ENCODE data around the gene CA5B. TPM values are rescaled to one million over a fixed set of nuclear protein-coding genes. Genes with fewer than 3 reads are reported as not detected.

Gene CA5B, protein sequence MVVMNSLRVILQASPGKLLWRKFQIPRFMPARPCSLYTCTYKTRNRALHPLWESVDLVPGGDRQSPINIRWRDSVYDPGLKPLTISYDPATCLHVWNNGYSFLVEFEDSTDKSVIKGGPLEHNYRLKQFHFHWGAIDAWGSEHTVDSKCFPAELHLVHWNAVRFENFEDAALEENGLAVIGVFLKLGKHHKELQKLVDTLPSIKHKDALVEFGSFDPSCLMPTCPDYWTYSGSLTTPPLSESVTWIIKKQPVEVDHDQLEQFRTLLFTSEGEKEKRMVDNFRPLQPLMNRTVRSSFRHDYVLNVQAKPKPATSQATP
- 10 to 100 TPM in 1 of 4 donors, 1 to 10 TPM in 3; 1.1 to 69.3 (median 4.7) TPM for total RNA-seq

DNA sequence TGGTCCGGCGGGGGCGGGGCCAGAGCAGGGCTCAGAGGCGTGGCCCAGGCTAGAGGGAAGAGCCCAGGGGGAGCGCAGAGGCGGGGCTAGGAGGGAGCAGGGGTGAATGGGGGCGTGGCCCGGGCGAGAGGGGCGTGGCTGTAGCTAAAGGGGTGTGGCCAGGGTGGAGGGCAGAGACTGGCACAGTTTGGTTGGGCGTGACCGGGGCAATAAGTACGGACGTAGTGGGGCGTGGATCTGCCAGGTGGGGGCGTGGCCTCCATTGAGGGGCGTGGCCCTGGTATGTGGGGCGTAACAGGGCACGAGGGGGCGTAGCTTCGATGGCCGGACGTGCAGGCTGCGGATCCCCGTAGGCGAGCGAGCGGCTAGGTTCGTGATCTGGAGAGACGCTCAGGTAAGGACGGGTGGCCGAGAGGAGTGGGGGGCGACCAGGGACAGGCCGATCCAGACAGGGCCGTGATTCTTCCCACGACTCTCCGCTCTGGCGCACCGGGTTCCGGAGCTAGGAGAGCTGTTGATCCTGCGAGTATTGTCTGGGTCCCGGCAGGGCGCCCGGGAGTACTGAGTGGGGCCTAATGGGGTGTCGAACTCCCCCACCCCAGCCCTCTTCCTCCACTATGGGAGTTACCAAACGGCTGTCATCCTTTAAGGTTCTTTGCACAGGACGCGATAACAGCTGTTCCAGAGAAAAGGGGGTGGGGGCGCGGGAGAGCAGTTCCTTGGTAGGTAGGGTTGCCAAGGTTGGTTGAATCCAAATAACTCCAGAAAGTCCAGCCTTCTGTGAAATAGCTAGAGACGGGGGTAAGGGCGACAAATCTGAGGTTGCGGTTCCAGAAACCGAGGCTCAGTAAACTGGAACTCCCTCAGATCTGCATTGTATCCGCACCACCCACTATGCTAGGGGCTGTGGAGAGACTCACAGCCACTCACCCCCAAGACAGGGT is at the start of gene CA5B:
TSS of gene CA5B (plus strand) at position 312 of the 944 bp plus-strand sequence. CDS start 11,754 bp downstream, outside the sequence.
- intact Hi-C loops (cut with DNase I; ENCODE audit: low total_unique reads) (loop anchor here (10.0 kb wide), 1 partner anchor 53 kb away; no protein-coding TSS in a partner anchor), in situ Hi-C loops (cut with MboI; ENCODE audit: low pct_ligation_motif_present in 1 of 4, low pct_unique_long_range_greater_than_20kb in 1 of 4, low sequenced_read_pairs in 3 of 4) (no loop called here)

DNA sequence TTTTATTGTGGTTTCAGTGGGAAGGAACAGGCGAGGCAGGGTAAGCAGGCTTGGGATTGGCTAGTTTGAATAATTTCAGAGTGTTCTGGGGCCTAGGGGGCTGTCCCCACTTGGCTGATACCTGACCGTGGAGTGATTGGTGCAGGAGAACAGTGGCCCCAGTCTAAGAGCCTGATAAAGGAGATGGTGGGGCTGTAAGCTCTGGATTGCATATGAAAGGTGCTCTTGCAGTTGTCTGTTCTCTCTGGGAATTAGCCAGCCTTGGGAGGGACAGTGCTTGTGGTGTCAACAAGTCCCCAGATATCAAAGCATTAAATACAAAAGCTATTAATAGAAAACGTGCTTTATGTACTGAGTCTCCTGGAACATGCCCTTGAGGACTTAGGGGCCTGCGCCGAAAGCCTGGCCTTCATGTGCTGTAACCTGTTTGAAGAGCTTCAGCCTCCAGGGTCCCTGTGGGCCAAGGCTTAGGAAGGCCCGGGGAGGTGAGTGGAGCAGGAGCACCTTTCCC is 43.1 kb upstream of the CA5B start:
- in situ Hi-C loops (cut with MboI; ENCODE audit: low pct_ligation_motif_present in 1 of 4, low pct_unique_long_range_greater_than_20kb in 1 of 4, low sequenced_read_pairs in 3 of 4) (loop anchor here in 2 of 4 donors (25.0 kb wide), 3 partner anchors 92 to 992 kb away; partner anchors contain the start of genes PIGA (in 1 of the 2) and ZRSR2 (in 1 of the 2)), intact Hi-C loops (cut with DNase I; ENCODE audit: low total_unique reads) (no loop called here)
- Histone ChIP-seq H3K4me3 (no peak overlapping the region), H3K9me3 (no peaks in the 10 kb centered on the region), H3K4me1 (no peaks in the 10 kb centered on the region), H3K27ac (no peak overlapping the region), H3K27me3 (no peaks in the 10 kb centered on the region), H3K36me3 (no peaks in the 10 kb centered on the region)
- 91% methylated on average over 6 of the region's 6 CpGs; no CpG with 5 or more reads in 1 of the 2 donors for WGBS, 2 donors (ENCODE audit: low coverage in 1 of 2)
- DNase-seq: no peak
- TF ChIP-seq POLR2AphosphoS5 (IDR thresholded peaks at IDR 0.05): no peak
- no peak for TF ChIP-seq POLR2A (IDR thresholded peaks at IDR 0.05)
- TF ChIP-seq EP300 (IDR thresholded peaks at IDR 0.05; ENCODE audit: low read depth): no peak
- TF ChIP-seq, protein P1, sequence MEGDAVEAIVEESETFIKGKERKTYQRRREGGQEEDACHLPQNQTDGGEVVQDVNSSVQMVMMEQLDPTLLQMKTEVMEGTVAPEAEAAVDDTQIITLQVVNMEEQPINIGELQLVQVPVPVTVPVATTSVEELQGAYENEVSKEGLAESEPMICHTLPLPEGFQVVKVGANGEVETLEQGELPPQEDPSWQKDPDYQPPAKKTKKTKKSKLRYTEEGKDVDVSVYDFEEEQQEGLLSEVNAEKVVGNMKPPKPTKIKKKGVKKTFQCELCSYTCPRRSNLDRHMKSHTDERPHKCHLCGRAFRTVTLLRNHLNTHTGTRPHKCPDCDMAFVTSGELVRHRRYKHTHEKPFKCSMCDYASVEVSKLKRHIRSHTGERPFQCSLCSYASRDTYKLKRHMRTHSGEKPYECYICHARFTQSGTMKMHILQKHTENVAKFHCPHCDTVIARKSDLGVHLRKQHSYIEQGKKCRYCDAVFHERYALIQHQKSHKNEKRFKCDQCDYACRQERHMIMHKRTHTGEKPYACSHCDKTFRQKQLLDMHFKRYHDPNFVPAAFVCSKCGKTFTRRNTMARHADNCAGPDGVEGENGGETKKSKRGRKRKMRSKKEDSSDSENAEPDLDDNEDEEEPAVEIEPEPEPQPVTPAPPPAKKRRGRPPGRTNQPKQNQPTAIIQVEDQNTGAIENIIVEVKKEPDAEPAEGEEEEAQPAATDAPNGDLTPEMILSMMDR (IDR thresholded peaks at IDR 0.05): no peak

More for the DNA sequence above, at the start of gene CA5B:
- Histone ChIP-seq H3K36me3 (no peaks in the 10 kb centered on the region), H3K4me1 (peaks cover 0 to 5% (median 3%) of the 10 kb centered on the region in 4 donors), H3K9me3 (no peaks in the 10 kb centered on the region), H3K27ac (peak within 1 kb of the TSS in 3 of 4 donors; percentile 41 to 64 (median 54)), H3K4me3 (peak within 1 kb of the TSS; percentile 28 to 54 (median 37)), H3K27me3 (no peaks in the 10 kb centered on the region)
- WGBS, 2 donors (ENCODE audit: low coverage in 1 of 2): 14% methylated on average over 55 of the region's 55 CpGs; no CpG with 5 or more reads in 1 of the 2 donors
- peak; percentile 99 for DNase-seq
- TF ChIP-seq, protein P1 (IDR thresholded peaks at IDR 0.05): no peak
- TF ChIP-seq POLR2AphosphoS5 (IDR thresholded peaks at IDR 0.05) (peak in 2 of 3 donors; percentile 31 to 66), EP300 (IDR thresholded peaks at IDR 0.05; ENCODE audit: low read depth) (no peak), POLR2A (IDR thresholded peaks at IDR 0.05) (peak; percentile 45)

DNA sequence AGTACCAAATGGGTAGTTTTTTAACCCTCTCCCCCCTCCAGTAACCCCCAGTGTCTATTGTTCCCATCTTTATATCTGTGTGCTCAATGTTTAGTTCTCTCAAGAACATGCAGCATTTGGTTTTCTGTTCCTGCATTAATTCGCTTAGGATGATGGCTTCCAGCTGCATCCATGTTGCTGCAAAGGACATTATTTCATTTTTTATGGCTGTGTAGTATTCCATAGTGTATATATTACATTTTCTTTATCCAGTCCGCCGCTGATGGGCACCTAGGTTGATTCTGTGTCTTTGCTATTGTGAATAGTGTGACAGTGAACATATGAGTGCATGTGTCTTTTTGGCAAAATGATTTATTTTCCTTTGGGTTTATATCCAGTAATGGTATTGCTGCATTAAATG is 41.6 kb upstream of the CA5B start:
- H3K27me3 ChIP-seq: no peaks in the 10 kb centered on the region
- no peaks in the 10 kb centered on the region for H3K4me1 ChIP-seq
- in situ Hi-C loops (cut with MboI; ENCODE audit: low pct_ligation_motif_present in 1 of 4, low pct_unique_long_range_greater_than_20kb in 1 of 4, low sequenced_read_pairs in 3 of 4): loop anchor here in 2 of 4 donors (25.0 kb wide), 3 partner anchors 91 to 991 kb away; partner anchors contain the start of genes PIGA (in 1 of the 2) and ZRSR2 (in 1 of the 2)
- DNase-seq: no peak
- 98% methylated on average over 3 of the region's 3 CpGs; no CpG with 5 or more reads in 1 of the 2 donors for WGBS, 2 donors (ENCODE audit: low coverage in 1 of 2)
- no peaks in the 10 kb centered on the region for H3K36me3 ChIP-seq
- H3K27ac ChIP-seq: no peak overlapping the region
- H3K4me3 ChIP-seq: no peak overlapping the region
- TF ChIP-seq EP300 (IDR thresholded peaks at IDR 0.05; ENCODE audit: low read depth) (no peak), POLR2AphosphoS5 (IDR thresholded peaks at IDR 0.05) (no peak), POLR2A (IDR thresholded peaks at IDR 0.05) (no peak)
- TF ChIP-seq, protein P1 (IDR thresholded peaks at IDR 0.05): no peak
- intact Hi-C loops (cut with DNase I; ENCODE audit: low total_unique reads): no loop called here
- H3K9me3 ChIP-seq: no peaks in the 10 kb centered on the region
